ENCODE data around the gene ITPRIPL1.

ITPRIPL1 gene

DNA sequence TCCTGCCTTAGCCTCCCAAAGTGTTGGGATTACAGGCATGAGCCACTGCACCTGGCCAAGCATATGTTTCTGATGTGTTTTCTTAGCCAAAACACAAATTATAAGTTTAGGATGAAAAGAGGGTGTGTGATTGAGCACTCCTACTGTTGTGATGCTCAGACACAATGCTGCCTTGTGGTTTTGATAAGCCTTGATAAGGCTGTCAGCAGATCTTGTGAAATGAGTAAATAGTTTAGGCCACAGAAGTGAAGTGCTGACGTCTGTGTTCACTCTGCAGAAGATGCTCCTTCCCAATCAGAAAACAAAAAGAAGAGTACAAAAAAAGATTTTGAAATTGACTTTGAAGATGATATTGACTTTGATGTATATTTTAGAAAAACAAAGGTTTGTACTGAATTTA lies 34.7 kb downstream of the ITPRIPL1 start:
- DNase-seq = no peak

DNA sequence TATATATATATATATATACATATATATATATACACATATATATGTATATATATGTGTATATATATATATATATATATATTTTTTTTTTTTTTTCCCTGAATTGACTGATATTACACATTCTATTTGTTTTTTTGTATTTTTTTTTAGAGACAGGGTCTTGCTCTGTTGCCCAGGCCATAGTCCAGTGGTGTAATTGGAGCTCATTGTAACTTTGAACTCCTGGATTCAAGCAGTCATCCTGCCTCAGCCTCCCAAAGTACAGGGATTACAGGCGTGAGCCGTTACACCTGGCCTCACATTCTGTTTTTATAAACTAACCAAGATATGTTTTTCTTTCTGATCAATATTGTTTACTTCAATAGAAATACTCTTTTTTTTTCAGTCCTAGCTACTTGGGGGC lies 36.6 kb downstream of the ITPRIPL1 start:
- DNase-seq = no peak

DNA sequence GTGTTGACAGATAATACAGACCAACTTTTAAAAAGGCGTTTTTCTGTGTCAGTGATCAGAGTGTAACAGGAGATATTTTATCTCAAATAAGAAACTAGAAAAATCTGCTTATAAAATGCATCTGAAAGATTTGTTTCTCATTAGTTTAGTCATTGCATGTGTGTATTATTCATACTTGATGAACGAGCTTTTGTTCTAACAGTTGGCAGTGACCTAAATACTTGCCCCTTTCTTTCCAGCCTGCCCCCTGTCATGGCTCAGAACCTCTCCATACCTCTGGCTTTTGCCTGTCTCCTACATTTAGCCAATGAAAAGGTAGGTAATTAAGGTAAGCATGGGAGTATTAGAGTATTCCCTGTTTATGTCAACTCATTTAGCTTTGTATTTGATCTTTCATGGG lies 44.1 kb downstream of the ITPRIPL1 start:
- DNase-seq = no peak

DNA sequence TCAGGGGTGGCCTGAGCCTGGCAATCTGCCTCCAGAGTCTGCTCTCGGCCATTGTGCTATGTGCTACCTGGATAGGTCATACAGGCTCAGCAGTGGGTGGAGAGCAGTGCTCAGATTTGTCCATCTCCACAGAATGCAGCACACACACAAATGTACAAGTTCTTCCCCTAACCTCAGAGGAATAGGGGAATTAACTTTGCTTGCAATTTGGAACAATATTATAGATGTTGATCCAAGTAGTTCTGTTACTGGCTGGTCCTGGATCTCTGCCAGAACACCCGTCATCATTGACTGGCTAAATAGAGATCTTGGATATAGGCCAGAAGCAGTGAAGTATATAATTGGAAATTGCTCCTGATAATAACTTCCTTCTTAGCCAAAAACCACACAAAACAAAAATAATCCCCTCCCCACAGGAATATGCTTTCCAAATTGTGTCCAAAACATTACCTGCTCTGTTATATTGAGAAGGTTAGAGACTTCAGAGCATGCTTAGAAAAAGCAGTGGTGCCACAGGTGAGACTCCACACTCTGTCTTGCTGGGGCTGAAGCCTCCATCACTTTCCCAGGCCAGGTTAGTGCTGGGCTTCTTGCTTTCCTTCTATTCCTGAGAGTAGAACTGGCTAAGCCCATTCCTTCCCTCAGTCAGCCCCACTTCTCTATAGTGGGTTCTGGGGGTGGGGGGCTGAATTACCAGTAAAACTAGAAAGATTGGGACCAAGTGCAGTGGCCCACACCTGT lies 49.3 kb downstream of the ITPRIPL1 start:
- peak; percentile 86 for DNase-seq

All from NCI-H1436 (cell line).